Measurements from ENCODE around the gene ZNFX1.

DNA sequence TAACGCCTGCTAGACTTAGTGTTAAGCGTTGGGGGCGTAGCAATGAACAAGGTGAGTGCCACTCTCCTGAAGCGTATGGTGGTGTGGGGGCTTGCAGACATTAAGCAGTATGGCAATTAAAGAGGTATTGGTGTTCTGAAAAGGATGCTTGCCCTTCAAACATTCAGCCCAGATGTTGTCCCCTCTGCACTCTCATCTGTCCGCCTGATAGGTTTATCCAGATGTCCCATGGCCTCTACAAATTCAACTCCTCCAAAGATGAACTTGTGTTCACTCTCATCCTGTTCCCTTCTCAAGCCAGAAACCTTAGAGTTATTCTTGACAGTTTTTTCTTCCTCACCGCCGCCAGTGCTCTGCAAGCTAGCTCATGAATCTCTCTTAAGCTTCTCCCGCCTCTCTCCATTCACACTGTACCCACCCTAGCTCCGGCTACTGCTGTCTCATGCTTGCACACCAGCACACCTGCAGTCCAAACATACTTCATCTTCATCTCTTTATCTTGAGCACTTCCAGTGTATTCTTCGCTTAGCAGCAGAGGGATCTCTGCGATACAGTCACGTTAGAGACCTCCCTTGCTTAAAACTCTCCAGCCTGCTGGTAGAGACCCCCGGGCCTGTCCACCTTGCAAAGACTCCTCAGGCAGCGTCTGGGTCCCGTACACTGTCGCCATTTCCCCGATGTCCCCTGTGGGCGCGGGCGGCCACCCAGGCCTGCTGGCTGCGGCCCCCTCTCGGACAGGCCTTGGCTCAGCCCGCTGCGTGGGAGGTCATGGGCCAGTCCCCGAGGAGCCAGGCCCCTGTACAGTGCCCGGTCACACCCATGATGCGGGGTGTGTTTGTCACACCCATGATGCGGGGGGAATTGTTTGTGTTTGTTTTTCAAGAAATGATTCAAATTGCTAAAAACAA, 57.7 kb downstream of the ZNFX1 start:
- TF ChIP-seq POLR2A (IDR thresholded peaks at IDR 0.05), result no peak
- TF ChIP-seq, protein P1, sequence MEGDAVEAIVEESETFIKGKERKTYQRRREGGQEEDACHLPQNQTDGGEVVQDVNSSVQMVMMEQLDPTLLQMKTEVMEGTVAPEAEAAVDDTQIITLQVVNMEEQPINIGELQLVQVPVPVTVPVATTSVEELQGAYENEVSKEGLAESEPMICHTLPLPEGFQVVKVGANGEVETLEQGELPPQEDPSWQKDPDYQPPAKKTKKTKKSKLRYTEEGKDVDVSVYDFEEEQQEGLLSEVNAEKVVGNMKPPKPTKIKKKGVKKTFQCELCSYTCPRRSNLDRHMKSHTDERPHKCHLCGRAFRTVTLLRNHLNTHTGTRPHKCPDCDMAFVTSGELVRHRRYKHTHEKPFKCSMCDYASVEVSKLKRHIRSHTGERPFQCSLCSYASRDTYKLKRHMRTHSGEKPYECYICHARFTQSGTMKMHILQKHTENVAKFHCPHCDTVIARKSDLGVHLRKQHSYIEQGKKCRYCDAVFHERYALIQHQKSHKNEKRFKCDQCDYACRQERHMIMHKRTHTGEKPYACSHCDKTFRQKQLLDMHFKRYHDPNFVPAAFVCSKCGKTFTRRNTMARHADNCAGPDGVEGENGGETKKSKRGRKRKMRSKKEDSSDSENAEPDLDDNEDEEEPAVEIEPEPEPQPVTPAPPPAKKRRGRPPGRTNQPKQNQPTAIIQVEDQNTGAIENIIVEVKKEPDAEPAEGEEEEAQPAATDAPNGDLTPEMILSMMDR (IDR thresholded peaks at IDR 0.05 in 4 of 5, conservative IDR thresholded peaks at IDR 0.05 in 1 of 5), result no peak

Data from gastrocnemius medialis (tissue), 4 donors.